SU-DHL-6 (cell line): Measurements from ENCODE around the gene FLT3LG.
A peak's percentile ranks its signal among the peaks of the same experiment; 100 is the strongest.

Source experiments
- H2AFZ ChIP-seq: fragments of 200-600 bp; sonication (generic); 2 replicates; pipeline ENCODE4 v1.6.1; 2014; ENCODE audit warnings: low read depth, mild to moderate bottlenecking, moderate library complexity, mixed read lengths, antibody characterized with exemption, low read length; ENCODE audit not compliant: severe bottlenecking
- H3F3A ChIP-seq: fragments of 200-600 bp; shearing (Covaris generic); 2 replicates; pipeline ENCODE4 v1.6.0; 2016; ENCODE audit warnings: antibody characterized with exemption, mild to moderate bottlenecking; ENCODE audit not compliant: insufficient read depth
- H3K27ac ChIP-seq: fragments of 200-600 bp; sonication (generic); 2 replicates; pipeline ENCODE4 v1.5.1; 2016; ENCODE audit warnings: low read depth, mild to moderate bottlenecking, low read length, moderate library complexity, mixed read lengths
- H3K27me3 ChIP-seq: fragments of 200-600 bp; sonication (generic), shearing (Covaris generic); 2 replicates; pipeline ENCODE4 v1.6.0; 2014; ENCODE audit warnings: mild to moderate bottlenecking, low read length
- H3K36me3 ChIP-seq: fragments of 200-600 bp; sonication (generic); 2 replicates; pipeline ENCODE4 v1.6.1; 2014; ENCODE audit warnings: mild to moderate bottlenecking, low read length, mixed read lengths
- H3K4me2 ChIP-seq: fragments of 300-600, 200-600 bp; shearing (Covaris generic), sonication (generic); 2 replicates; pipeline ENCODE4 v1.6.0; 2014; ENCODE audit warnings: low read length, low read depth, mild to moderate bottlenecking; ENCODE audit not compliant: poor library complexity, severe bottlenecking
- H3K4me3 ChIP-seq: fragments of 200-600 bp; sonication (generic); 2 replicates; pipeline ENCODE4 v1.5.1; 2014; ENCODE audit warnings: antibody characterized with exemption, low read length, mild to moderate bottlenecking, mixed read lengths; ENCODE audit not compliant: insufficient read depth, poor library complexity, severe bottlenecking
- H3K79me2 ChIP-seq: fragments of 200-600 bp; sonication (generic); 2 replicates; pipeline ENCODE4 v1.6.1; 2014; ENCODE audit warnings: mild to moderate bottlenecking, low read length, moderate library complexity; ENCODE audit not compliant: insufficient read depth
- H3K9ac ChIP-seq: fragments of 200-600 bp; sonication (generic); 2 replicates; pipeline ENCODE4 v1.7.0; 2014; ENCODE audit warnings: mild to moderate bottlenecking, low read length
- H3K9me2 ChIP-seq: fragments of 200-600 bp; sonication (generic); replicated peaks from 2 replicates; pipeline ENCODE4 v1.6.1; 2014; ENCODE audit warnings: low read length; ENCODE audit not compliant: insufficient read depth
- H3K9me3 ChIP-seq: fragments of 200-600 bp; sonication (generic); 2 replicates; pipeline ENCODE4 v1.6.1; 2014; ENCODE audit warnings: low read length, mixed read lengths; ENCODE audit not compliant: insufficient read depth
- H4K20me1 ChIP-seq: fragments of 200-600 bp; sonication (generic); 2 replicates; pipeline ENCODE4 v1.6.1; 2014; ENCODE audit warnings: low read depth, mild to moderate bottlenecking, antibody characterized with exemption, low read length, moderate library complexity, mixed read lengths
- CTCF ChIP-seq: fragments of 200-600 bp; sonication (generic); IDR thresholded peaks from one replicate; pipeline ENCODE4 v1.5.1; 2017; ENCODE audit warnings: antibody characterized with exemption, mild to moderate bottlenecking, low read length, moderate library complexity; ENCODE audit not compliant: insufficient read depth, poor library complexity, severe bottlenecking
- EZH2phosphoT487 ChIP-seq: fragments of 200-600 bp; sonication (generic), shearing (Covaris generic); conservative IDR thresholded peaks from 2 replicates; pipeline ENCODE4 v1.6.1; 2018; ENCODE audit warnings: mild to moderate bottlenecking, antibody characterized with exemption, low read length, moderate library complexity, mixed read lengths

FLT3LG gene

GRCh38 chr19:49488046-49488862, 14.2 kb downstream of the FLT3LG start:
- no peaks in the 10 kb centered on the region; the same call in 1 of the 2 replicates for H4K20me1 ChIP-seq
- peaks cover 35% of the 10 kb centered on the region for H3K36me3 ChIP-seq
- H3K9ac ChIP-seq: peak overlapping the region; percentile 100
- no peak overlapping the region for H2AFZ ChIP-seq
- H3K9me3 ChIP-seq: no peaks in the 10 kb centered on the region
- H3K9me2 ChIP-seq: no peaks in the 10 kb centered on the region
- peak overlapping the region; percentile 91 for H3K27ac ChIP-seq
- H3K27me3 ChIP-seq: no peaks in the 10 kb centered on the region
- H3K4me3 ChIP-seq: peak overlapping the region; percentile 98
- peaks cover 33% of the 10 kb centered on the region for H3K79me2 ChIP-seq
- H3K4me2 ChIP-seq: peak overlapping the region; percentile 84
- peaks cover 58% of the 10 kb centered on the region for H3F3A ChIP-seq
- TF ChIP-seq EZH2phosphoT487 (no peak), CTCF (no peak)

GRCh38 chr19:49488863-49489537, 15.0 kb downstream of the FLT3LG start:
- peak overlapping the region; percentile 98 for H3K4me3 ChIP-seq
- peak overlapping the region; percentile 84 for H3K4me2 ChIP-seq
- H3K36me3 ChIP-seq: peaks cover 35% of the 10 kb centered on the region
- no peaks in the 10 kb centered on the region; the same call in 1 of the 2 replicates for H4K20me1 ChIP-seq
- no peaks in the 10 kb centered on the region for H3K9me3 ChIP-seq
- no peak overlapping the region for H2AFZ ChIP-seq
- TF ChIP-seq EZH2phosphoT487 (no peak), CTCF (no peak)
- H3F3A ChIP-seq: peaks cover 62% of the 10 kb centered on the region
- H3K9ac ChIP-seq: peak overlapping the region; percentile 100
- peak overlapping the region; percentile 91 for H3K27ac ChIP-seq
- peaks cover 33% of the 10 kb centered on the region for H3K79me2 ChIP-seq
- no peaks in the 10 kb centered on the region for H3K27me3 ChIP-seq
- H3K9me2 ChIP-seq: no peaks in the 10 kb centered on the region

GRCh38 chr19:49489601-49490167, 15.7 kb downstream of the FLT3LG start:
- H2AFZ ChIP-seq: no peak overlapping the region
- no peaks in the 10 kb centered on the region for H3K9me2 ChIP-seq
- H3F3A ChIP-seq: peaks cover 69% of the 10 kb centered on the region
- H3K27me3 ChIP-seq: no peaks in the 10 kb centered on the region
- H3K9me3 ChIP-seq: no peaks in the 10 kb centered on the region
- H3K9ac ChIP-seq: peak overlapping the region; percentile 100
- TF ChIP-seq EZH2phosphoT487: no peak
- peak; percentile 46 for TF ChIP-seq CTCF
- peaks cover 33% of the 10 kb centered on the region for H3K79me2 ChIP-seq
- H3K4me2 ChIP-seq: peak overlapping the region; percentile 84
- peaks cover 35% of the 10 kb centered on the region for H3K36me3 ChIP-seq
- no peaks in the 10 kb centered on the region; the same call in 1 of the 2 replicates for H4K20me1 ChIP-seq
- H3K4me3 ChIP-seq: peak overlapping the region; percentile 98
- peak overlapping the region; percentile 91 for H3K27ac ChIP-seq
